NCI-H2171 (cell line): ENCODE data around the gene SLC2A1.
"Not testable (repeated sequence)": the region's sequence is repeated elsewhere in the genome, so short reads cannot be mapped to it uniquely, and the experiment has no call there.

Experiments used
- DNase-seq: peaks from one replicate; lab custom pipeline; 2025; lab: John Stamatoyannopoulos, UW

Gene SLC2A1

GRCh38 chr1:42929434-42930177 is 29.1 kb downstream of the SLC2A1 start:
- DNase-seq = no peak

DNA sequence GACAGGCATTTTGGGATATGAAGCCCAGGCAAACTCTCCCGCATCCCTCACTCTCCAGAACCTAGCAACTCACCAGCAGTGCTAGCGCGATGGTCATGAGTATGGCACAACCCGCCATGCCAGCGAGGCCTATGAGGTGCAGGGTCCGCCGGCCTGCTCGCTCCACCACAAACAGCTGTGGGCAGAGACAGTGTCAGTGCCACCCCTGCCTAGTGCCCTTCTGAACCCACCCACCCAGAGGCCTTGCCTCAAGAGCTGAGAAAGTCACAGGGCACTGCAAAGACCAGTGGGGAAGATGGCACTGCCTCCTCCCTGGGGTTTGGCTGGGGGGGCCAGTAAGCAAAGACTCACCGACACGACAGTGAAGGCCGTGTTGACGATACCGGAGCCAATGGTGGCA is 29.8 kb downstream of the SLC2A1 start:
- no peak for DNase-seq

DNA sequence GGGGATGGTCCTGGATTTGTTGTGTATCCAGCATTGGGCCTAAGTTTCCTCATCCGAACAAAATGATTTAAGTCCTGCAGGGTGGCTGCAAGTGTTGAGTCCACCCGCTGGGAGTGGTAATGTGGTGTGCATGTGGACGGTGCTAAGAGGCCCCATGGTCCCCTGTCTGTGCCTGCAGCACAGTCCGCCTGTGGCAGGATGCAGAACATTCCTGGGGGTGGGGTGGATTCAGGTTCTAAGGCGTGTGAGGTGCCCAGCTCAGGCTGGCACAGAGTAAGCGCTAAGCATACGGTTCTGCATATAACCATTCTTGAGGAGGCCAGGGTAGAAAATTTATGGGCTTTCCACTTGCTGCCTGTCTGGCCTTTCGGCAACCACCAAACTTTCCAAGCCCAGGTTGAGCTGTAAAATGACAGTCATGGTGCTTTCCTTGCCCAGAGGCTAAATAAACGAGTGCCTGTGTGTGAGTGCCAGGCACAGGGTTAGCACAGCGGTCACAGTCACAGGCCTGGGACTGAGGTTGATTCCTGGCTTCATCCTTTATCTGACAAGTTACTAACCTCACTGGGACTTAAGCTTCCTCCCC is 30.7 kb downstream of the SLC2A1 start:
- DNase-seq = no peak

DNA sequence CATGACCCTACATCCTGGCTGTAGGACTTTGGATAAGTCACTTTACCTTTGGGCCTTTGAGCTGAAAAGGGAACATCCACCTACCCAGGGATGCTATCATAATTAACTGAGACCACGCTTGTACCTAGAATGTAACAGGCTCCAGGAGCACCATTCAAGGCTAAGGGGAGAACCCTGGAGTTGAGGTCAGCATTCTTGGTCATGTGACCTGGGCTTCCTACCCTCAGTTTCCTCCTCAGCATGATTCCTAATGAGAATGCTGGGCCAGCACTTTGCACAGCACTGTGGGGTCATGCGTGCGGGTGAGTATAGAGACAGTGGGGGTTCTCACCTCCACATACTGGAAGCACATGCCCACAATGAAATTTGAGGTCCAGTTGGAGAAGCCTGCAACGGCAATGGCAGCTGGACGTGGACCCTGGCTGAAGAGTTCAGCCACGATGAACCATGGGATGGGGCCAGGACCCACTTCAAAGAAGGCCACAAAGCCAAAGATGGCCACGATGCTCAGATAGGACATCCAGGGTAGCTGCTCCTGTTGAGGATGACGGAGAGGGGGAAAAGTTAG is 31.3 kb downstream of the SLC2A1 start:
- no peak for DNase-seq

GRCh38 chr1:42926879-42927242 is 31.8 kb downstream of the SLC2A1 start:
- no peak for DNase-seq

DNA sequence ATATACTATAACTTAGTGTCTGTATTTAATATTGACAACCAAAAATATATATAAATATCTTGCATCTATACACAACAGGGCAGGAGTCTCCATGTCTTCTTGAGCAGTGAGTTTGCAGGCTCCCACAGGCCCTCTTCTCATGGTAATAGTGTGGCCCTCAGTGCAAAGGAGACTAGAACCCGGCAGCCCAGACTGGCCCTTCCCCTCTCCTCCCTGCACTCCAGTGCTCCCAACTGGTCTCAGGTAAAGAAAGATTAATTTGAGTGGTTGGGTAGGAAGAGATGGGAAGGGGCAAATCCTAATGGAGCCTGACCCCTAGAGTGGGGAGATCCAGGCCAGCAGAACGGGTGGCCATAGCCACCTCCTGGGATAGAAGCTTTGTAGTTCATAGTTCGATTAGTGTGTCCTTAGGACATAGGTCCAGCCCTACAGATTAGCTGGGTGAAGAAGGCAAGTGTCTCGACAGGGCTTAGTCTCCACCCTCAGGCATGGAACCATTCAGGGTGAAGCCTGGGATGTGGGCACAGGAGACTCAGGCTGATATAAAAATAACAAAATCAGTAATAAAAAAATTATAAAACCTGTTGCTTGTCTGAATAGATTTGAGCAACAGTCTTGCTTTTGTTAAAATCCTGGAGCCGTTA is 32.3 kb downstream of the SLC2A1 start:
- no peak for DNase-seq

GRCh38 chr1:42924851-42925760 is 33.6 kb downstream of the SLC2A1 start:
- DNase-seq = no peak

DNA sequence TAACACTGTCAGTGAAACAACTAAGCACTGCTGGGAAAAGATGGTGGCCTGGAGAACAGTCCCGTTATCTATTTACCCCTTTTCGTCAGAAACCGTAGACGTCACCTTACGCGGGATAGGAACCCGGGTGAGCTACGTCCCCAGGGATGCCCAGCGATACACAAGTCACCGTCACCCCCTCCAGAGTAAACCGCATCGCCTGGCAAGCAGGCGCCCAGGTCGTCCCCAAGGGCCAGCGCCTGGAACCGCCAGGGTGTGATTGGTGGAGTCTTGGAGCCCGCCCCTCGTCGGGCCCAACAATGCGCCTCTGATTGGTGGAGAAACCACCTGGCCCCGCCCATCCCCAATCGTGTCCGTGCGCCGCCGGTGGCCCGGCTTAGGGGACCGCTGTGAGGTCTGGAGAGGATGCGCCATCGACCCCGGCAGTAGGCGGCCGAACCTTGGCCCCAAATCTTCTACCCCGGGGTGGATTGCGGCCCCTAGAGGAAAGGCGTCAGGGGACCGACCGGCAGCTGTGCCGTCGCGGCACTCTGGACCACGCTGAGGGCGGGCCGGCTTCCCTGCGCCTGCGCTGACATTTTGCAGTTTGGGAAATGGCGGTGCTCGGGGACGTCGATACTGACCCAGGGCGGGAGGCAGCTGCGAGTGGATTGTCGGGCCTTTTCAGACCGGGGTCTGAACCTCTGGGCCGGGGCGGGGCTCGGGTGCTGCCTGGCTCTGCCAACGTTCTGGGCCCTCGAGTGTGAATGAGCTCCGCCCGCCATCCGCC is 34.4 kb downstream of the SLC2A1 start:
- DNase-seq = peak; percentile 97

GRCh38 chr1:42923367-42924081 is 35.1 kb downstream of the SLC2A1 start:
- DNase-seq = no peak

GRCh38 chr1:42922687-42923366 is 35.8 kb downstream of the SLC2A1 start:
- DNase-seq = peak; percentile 44

DNA sequence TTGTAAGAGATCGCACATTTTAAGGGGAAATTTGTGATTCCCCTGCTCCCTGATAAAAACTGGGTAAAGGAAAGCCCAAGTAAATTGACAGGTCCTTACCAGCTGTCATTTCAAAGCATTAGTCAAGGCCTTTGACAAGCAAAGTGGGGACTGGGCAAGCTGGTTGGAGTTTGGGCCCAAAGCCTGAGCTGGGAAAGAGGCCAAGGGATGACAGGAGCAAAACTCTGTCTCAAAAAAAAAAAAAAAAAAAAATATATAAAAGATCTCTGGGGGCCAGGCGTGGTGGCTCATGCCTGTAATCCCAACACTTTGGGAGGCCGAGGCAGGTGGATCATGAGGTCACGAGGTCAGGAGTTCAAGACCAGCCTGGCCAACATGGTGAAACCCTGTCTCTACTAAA is 36.9 kb downstream of the SLC2A1 start:
- no peak for DNase-seq

DNA sequence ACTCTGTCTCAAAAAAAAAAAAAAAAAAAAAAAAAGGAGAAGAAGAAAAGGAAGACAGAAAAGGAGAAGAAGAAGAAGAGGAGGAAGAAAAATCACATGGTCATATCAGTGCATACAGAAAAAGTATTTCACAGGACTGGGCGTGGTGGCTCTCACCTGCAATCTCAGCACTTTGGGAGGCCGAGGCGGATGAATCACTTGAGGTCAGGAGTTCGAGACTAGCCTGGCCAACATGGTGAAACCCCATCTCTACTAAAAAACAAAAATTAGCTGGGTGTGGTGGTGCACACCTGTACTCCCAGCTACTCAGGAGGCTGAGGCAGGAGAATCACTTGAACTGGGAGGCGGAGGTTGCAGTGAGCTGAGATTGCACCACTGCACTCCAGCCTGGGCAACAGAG is 39.0 kb downstream of the SLC2A1 start:
- not testable (repeated sequence) for DNase-seq

- no peak for DNase-seq
These were observed 41.5 kb downstream of the SLC2A1 start for GRCh38 chr1:42917241-42917495.

DNA sequence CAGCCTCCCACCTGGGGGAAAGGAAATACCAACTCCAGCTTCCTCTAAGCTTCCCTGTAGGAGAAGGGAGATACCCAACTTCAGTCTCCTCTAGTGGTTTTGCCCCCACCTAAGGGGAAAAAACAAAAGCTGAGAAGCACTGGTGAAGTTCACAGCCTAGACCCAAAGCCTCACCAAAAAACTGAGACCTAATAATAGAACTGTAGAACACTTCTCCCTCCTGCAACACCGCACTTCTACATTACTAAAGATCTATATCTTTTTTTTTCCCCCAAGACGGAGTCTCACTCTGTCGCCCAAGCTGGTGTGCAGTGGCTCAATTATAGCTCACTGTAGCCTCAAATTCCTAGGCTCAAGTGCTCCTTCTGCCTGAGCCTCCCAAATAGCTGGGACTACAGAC is 43.2 kb downstream of the SLC2A1 start:
- no peak for DNase-seq

GRCh38 chr1:42914092-42914627 is 44.5 kb downstream of the SLC2A1 start:
- DNase-seq = no peak

- DNase-seq = peak; percentile 67
These were observed 45.1 kb downstream of the SLC2A1 start for GRCh38 chr1:42913426-42914091.

GRCh38 chr1:42910985-42911384 is 47.7 kb downstream of the SLC2A1 start:
- no peak for DNase-seq

DNA sequence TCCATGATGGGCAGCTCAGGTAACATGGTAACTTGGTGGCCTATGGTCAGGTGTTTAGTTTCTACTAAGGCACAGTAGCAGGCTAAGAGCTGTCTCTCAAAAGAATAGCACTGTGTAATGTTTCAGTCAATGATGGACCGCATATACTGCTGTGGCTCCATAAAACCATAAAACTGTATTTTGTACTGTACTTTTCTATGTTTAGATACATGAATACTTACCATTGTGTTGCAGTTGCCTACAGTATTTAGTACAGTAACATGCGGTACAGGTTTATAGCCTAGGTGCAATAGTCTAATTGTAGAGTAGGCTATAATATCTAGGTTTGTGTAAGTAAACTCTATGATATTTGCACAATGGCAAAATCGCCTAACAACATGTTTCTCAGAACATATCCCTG is 50.6 kb downstream of the SLC2A1 start:
- no peak for DNase-seq

DNA sequence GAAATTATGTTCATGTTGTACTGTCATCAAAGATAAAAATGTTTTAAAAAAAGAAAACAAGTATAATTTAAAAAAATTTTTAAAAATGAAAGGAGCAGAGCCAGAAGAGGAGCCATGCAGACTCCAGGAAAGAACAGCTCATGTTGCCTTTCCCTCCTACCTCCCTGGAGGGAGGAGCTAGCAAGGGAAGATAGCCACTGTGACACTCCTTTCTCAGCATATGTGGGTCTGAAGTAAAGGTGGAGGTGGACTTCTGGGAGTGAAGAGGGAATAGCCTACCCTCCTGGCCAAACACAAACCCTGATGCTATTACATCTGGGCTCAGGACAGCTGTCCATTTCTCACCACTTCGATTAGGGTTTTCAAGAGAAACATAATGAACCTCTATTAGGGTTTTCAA is 54.2 kb downstream of the SLC2A1 start:
- no peak for DNase-seq

GRCh38 chr1:42899960-42900359 is 58.7 kb downstream of the SLC2A1 start:
- DNase-seq = not testable (repeated sequence)
